CD4-positive, alpha-beta T cell treated with Interleukin-15 for 4 hours (primary cell): ENCODE results near the gene RNGTT.
"Not testable (repeated sequence)": the region's sequence is repeated elsewhere in the genome, so short reads cannot be mapped to it uniquely, and the experiment has no call there.

Experiments used
- DNase-seq: peaks from one replicate; pipeline ENCODE4 v3.0.0-alpha.2; 2020; ENCODE audit warnings: low spot score

The RNGTT gene

DNA sequence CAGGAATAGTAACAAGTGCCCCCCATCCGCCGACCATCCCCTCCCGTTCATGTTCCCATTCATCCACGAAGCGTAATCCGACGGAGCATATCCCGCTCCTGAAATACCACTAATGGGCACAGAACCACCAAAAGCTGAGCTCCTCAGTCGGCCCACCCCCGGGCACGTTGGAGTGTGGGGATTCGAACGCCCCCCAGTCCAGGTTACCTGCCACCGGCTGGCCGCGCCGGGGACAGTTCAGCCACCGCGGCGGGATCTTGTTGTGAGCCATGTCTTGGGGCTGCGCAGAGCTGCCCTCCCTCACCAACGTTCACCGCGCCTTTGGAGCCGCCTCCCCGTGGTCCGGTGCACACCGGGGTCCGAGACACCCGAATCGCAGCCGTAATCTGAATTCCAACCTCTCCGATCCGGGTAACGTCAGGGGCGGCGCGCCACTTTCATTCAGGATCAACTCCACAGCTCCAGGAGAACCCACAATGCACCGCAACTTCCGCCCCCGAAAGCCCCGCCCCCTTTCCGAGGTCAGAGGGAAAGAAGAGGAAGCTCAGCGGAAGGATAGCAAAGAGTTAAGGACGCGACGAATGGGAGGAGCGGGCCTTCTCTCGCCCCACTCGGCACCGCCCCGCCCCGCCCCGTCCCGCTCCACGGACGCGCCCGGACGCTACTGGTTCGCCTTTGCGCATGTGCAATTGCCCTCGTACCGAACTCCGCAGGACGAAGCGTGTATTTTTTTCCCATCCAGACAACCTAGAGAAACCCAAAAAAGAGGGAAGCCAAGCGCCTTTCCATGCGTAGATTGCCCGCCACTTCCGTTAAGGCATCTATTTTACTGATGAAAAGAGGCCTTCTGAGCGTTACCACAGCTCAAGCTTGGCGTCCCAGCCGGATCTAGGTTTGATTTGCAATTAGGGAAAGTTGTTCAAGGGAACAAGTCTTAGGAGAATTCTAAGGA, at the start of gene RNGTT:
Gene RNGTT (minus strand): TSS at position 480 of the 952 bp plus-strand sequence. CDS start 209 bp downstream, at position 271.
- peak; percentile 97 for DNase-seq

DNA sequence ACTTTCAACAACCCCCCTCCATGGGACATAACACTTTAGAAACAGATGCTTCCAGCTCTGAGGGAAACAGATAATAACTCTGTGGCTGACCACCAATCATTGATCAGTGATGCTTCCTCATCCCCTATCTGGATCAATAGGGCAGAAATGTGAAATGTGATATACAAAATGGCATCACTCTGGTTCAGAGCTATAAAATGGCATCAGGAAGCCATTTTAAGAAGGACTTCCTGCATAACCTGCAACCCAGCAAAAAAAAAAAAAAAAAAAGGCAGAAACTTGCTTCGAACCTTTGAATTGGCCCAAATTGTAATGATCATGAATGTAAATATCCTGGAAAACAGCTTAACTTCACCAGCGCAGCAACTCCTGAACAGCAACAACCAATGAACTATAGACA, 48.0 kb upstream of the RNGTT start:
- no peak for DNase-seq

DNA sequence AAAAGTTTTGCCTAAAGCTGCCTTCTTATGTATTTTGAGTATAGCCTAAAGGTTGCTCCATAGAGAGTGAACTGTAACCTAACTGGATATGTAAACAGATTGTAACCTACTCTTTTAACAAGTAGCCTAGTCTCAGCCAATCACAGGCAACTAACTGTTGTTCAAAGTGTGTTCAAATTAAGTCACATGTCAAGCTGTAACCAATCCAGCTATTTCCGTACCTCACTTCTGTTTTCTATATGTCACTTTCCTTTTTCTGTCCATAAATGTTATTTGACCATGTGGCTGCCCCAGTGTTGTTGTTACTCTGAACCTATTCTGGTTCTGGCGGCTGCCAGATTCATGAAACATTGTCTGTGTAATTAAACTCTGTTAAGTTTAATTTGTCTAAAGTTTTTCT, 47.4 kb upstream of the RNGTT start:
- no peak for DNase-seq

DNA sequence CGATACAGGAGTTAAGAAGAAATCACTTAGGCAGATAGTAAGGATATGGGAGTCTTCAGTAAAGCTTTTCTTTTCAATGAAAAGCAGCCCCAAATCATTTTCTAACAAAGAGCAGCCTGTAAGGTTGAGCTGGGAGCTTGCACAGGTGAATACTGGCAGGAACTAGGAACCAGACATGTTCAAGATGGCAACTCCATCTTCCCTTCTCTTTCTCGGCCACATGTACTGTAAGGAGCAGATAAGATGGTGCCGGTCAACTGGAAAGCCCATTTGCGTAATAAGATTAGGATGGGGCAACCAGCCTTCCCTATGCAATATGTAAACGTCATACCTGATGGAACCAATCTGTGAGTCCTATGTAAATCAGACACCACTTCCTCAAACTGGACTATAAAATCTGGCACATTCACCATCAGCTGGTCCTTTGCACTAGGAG, 46.2 kb upstream of the RNGTT start:
- DNase-seq = no peak

DNA sequence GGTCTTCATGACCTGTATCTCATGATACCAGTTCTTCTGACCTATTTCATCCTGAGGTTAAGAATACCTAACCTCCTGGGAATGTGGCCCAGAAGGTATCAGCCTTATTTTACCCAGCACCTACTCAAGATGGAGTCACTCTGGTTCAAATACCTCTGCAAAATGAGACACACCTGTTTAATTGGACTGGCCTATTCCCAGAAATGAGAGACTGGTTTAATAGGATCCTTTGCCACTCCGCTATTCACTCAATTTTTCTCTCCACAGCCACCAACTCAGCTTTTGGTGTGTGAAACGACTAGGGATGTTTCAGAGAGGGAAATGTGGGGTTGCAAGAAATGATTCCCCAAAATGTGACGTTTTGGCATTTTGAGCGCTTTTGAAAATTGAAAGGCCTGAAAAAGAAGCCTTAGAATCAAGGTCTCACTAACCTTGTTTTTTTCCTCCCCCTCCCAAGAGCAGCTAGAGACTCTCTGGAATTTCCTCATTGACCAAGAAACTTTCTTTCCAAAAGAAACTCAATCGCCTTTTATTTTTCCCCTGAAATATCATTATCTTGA, 45.5 kb upstream of the RNGTT start:
- no peak for DNase-seq

DNA sequence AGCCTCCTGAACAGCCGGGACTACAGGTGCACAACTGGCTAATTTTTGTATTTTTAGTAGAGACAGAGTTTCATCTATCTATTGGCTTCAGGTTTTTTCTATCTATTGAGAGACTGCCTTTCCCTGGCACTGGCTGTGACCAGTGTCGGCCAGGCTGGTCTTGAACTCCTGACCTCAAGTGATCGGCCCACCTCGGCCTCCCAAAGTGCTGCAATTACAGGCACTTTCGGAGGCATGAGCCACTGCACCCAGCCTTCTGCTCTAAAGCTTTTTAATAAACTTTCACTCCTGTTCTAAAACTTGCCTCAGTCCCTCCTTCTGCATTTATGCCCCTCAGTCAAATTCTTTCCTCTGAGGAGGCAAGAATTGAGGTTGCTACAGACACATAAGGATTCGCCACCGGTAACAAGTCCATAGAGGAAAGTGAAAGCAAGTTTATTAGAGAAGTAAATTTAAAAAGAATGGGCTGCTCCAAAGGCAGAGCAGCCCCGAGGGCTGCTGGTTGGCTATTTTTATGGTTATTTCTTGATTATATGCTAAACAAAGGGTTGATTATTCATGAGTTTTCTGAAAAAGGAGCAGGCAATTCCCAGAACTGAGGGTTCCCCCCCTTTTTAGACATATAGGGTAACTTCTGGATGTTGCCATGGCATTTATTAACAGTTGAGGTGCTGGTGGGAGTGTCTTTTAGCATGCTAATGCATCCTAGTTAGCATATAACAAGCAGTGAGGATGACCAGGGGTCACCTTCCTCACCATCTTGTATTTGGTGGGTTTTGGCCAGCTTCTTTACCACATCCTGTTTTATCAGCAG, 44.8 kb upstream of the RNGTT start:
- DNase-seq = no peak

DNA sequence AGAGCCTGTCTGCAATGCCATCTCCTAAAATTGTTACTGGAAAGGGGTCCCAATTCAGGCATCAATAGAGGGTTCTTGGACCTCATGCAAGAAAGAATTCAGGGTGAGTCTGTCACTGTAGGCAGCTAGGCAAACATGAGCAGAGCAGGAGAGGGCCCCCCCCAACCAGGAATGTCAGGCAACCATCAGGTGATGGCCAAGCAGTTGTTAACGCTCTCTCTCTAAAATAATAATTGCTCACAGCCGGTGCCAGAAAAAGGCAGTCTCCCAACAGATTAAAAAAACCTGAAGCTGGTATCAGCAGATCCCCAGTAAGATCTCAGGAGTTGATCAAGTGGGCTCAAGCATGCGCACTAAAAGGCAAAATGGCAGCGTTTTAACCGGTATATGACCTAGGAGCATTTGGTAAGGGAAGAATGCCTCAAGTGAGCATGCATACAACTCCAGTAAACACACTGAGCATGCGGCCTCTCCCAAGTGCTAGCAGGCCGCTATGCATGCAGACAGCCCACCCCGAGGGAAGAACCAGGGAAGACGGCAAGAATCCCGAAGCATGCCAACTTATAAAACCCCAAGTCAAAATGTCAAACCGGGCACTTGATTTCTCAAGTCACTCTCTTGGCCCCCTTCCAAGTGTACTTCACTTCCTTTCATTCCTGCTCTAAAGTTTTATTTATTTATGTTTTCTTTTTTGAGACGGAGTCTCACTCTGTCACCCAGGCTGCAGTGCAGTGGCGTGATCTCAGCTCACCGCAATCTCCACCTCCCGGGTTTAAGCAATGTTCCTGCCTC, 44.0 kb upstream of the RNGTT start:
- no peak for DNase-seq

DNA sequence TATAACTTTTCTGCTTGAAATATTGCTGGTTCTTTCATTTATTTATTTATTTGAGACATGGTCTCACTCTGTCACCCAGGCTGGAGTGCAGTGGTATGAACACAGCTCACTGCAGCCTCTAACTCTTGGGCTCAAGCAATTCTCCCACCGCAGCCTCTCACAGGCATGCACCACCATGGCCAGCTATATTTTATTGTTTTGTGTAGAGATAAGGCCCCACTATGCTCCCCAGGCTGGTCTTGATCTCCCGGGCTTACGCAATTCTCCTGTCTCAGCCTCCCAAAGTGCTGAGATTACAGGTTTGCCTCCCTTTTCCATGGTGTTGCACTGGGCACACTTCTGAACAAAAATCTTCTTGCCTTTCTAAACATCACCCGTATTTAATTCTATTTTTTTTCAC, 39.1 kb upstream of the RNGTT start:
- DNase-seq = no peak

DNA sequence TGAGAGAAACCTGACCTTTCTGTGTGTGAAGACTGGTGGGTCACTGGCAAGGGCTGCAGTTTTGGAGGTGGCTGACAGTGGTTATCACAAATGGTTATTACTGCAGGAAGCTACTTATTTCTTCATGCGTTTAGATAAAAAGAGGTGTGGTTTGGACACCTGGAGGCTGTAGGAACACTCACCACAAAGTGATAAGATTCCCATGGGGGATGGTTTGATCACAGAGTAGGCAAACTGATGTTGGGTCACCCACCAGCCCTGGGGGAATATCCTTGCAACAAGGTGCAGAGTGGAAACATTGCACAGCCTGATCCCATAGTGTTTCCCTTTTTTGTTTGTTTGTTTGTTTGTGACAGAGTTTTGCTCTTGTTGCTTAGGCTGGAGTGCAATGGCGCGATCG, 33.9 kb upstream of the RNGTT start:
- DNase-seq = no peak

DNA sequence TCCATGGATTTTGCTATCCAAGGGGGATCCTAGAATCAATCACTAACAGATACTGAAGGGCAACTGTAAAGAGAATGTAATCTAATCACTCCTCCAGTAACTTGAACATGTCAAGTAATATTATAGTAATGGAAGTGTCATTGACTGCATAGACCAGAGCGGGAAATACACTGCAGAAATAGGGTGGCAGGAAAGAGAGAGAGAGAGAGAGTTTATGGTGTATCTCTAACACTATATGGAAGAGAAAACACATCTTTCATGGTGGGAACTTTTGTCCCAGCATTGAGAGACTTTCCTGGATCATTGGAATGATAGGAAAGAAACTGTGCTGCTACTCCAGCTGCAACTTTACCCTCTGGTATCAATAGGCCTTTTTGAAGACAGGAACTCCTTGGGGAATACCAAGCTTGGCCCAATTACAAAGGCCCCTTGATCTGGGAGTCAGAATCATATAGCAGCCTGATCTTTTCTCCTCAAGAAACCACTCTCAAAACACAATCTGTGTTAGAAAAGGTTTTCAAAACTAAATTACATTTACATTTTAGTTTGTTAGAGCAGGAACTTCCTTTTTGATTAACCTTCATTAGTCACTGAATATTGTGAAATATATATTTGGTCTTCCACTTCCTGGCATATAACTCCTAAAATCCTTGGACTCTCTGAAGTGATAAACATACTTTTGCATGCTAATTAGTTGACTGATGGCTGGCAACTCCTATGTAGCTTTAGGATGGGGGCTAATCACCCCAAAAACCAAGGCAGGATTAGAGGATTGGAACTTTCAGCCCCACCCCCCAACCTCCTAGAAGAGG, 29.5 kb upstream of the RNGTT start:
- DNase-seq = no peak

DNA sequence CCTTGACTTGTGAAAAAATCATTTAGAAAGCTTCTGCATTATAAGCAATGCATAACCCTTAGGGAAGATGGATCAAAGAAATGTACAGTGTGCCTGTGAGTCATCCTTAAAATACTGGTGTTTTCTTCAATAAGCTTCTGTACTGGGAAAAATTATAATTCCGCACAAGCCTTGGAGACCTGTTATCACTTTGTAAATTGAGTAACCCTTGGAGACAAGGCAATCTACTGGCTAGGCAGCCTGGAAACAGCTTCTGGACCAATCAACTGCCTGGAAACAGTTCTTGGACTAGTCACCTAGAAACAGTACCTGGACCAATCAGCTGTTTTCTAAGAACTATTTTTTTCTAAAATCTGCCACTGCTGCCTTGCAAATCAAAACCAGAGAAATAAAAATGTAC, 25.8 kb upstream of the RNGTT start:
- no peak for DNase-seq

DNA sequence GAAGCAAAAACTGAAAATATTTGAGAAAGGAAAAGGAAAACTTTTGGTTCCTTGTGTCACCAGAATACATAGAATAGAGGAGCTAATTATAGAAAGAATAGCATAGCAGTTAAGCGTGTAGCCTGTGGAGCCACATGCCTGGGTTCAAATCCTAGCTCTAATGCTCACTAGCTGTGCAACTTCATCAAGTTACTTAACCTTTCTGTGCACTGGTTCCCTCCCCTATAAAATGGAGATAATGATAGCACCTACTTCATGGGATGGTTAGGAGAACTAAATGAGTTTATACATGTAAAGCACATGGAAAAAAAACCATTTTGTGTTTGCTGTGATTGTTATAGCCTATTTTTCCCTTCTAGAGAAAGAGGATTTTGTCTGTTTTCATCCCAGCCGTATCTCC, 24.5 kb upstream of the RNGTT start:
- no peak for DNase-seq

DNA sequence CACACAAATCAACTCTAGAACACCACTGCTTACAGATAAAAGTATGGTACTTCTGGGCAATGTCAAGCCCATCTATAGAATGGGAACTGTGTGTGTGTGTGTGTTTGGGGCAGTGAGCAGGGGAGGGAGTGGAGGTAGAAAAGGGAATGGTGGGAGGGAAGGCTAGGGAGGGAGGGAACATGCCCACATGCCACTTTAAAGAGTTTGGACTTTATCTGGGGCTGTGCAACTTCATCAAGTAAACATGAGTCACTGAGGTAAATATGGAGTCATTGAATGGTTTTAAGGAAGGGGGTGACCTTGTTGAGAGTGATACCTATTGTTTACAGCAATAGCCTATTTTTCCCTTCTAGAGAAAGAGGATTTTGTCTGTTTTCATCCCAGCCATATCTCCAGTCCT, 22.5 kb upstream of the RNGTT start:
- DNase-seq = no peak

DNA sequence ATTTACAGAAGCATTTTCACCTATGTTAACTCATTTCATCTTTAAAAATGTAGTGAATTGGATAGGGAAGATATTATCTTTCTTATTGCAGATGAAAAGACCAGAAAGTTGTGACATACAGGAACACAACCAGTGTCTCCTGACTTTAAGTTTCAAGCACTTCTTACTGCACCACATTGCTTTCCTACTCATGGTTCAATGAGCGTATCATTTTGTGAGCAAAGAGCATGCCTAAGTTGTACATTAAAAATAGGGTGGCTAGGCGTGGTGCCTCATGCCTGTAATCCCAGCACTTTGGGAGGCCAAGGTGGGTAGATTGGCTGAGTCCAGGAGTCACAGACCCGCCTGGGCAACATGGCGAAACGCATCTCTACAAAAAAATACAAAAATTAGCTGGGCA, 21.2 kb upstream of the RNGTT start:
- no peak for DNase-seq

DNA sequence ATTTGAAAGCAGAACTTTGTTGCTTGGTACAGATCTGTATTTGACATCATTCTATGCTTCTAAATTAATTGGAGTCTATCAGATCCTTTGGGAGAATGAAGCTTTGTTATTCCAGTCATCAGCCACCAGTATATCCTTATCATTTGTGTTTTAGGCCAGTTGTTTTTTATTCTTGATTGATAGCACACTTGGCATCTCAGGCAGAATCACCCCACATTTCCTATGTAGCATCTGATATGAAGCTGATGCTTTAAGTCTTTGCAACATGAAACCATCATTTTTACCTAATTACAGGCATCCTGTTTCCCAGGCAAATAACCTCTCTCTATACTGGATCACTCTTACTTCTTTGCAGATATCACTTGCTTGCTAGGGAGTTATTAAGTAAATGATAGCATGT, 20.7 kb upstream of the RNGTT start:
- no peak for DNase-seq

DNA sequence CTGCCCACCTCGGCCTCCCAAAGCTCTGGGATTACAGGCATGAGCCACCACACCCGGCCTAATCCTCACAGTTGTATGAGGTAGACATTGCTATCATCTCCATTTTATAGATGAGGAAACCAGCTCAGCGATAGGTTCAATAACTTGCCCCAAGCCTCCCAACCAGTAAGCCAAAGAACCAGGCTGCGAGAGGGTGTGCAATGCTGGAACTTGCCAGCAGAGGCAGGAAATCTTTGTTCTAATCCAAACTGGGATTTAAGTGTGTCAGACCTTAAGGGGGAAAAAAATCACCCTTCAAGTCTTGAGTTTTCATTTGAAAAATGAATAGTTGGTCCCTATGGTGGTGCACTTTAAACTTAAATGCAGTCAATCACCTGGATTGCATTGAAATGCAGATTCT, 20.1 kb upstream of the RNGTT start:
- no peak for DNase-seq

DNA sequence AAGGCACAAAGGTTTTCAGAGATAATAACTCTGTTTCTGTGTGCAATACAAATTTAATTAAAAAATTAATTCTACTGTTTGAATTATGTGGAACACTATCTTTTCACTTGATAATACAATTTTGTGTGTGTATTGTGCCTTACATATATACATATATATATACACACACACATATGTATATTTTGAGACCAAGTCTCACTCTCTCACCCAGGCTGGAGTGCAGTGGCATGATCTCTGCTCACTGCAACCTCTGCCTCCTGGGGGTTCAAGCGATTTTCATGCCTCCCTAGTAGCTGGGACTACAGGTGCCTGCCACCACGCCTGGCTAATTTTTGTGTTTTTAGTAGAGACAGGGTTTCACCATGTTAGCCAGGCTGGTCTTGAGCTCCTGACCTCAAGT, 19.7 kb upstream of the RNGTT start:
- DNase-seq = not testable (repeated sequence)

DNA sequence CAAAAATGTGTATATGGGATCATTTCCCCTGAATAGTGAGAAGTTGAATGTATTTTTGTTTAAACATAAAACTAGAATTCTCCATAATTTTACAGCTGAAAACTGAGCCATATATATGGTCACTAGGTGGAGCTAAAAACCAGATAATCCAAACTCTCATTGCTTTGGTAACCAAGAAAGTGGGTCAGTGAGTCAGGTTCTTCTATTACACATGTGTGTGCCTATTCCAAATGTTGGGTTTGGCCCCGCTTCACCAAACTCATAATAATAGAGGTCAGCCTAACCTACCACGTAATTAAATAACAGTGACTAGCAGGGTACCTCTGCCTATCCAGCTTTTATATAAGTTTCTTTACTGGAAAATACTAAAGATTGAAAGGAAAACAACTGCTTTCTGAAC, 19.3 kb upstream of the RNGTT start:
- peak; percentile 72 for DNase-seq

DNA sequence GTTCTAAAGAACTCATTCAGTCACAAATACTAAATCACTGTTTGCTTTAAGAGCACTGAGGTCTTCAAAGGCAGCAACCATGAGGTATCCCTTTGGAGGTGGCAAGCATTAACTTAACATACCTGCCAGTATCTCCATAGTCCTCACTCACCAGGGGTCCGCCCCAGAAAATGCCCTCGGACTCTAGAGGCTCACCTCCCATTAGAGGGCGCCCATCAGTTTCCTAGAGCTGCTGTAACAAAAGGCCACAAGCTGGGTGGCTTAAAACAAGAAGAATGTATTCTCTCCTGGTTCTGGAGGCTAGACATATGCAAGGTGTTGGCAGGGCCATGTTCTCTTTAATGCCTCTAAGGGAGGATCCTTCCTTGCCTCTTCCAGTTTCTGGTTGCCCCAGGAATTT, 12.0 kb upstream of the RNGTT start:
- DNase-seq = no peak

DNA sequence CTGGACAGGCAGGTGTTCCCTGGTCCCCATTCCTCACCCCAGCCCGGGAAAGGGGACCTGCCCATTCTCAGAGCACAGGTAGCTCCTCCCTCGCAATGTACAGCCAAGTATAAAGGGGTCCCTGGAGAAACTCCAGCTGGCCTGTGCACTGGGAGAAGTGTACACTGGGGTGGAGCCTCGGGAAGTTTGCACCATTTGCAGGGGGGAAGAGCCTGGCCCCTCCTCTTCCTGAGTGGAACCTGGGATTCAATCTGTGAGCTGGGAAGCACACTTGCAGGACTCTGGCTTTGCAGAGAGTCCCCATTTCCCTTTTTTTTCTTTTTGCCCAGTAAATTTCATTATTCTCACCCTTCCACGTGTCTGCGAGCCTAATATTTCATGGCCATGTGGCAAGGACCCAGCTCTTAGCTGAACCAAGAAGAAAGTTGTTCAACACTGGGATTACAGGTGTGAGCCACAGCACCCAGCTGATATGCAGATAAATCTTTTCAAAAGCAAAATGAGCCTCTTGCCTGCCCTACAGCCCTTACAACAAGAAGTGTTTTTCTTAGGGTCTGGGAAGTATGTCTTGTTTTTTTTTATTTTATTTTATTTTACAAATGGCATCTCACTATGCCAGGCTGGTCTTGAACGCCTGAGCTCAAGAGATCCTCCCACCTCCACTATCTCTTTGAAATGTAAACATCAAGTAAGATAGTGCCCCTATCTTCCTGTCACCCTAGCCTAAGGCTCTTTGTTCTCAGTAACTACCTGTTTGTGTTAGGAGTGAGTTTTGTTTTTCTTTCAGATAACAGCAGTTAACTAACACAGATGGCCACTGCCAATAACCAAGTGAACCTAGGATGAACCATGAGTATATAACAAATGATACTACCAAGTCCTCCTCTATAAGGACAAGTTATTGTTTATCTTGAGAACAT, 9.3 kb upstream of the RNGTT start:
- DNase-seq = no peak
